ENCODE data around the gene TAP1. TPM values are rescaled to one million over a fixed set of nuclear protein-coding genes. Genes with fewer than 3 reads are reported as not detected.

The TAP1 gene
- total RNA-seq, 1 donor from 2014 or later, result 31.7 TPM

DNA sequence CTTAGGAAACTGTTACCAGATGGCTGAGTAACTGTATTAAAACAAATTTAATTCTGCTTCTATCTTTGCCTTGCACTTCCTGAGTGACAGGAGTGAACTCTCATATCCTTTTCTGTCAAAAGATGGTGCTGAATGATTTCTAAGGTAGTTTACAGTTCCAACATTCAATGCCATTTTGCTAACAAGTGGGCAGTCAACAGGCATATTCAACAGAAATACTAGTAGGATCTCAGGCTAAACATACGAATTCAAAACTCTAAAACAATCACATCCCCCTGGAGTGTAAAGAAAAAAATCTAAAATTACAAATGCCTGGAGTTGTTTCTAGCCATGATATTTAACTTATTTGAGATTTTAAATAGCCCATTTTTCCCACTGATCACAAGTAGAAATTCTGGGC, 7.2 kb upstream of the TAP1 start:
- DNase-seq (ENCODE audit: low read depth in 2 of 2), result no peak

DNA sequence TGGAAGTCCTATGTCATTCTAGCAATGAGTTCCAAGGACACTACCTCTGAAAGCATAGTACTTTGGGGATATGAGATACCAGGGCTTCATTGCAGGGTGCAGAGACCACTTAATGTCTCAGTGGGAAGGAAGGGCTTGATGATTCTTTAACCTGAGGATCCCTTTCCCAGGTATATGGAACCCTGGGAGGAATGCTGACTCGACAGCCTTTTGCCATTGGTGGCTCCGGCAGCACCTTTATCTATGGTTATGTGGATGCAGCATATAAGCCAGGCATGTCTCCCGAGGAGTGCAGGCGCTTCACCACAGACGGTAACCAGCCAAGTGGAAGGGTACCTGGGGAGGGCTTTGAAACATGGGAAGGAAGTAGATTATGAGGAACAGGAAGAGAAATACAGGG, 4.7 kb upstream of the TAP1 start:
- no peak for DNase-seq (ENCODE audit: low read depth in 2 of 2)

DNA sequence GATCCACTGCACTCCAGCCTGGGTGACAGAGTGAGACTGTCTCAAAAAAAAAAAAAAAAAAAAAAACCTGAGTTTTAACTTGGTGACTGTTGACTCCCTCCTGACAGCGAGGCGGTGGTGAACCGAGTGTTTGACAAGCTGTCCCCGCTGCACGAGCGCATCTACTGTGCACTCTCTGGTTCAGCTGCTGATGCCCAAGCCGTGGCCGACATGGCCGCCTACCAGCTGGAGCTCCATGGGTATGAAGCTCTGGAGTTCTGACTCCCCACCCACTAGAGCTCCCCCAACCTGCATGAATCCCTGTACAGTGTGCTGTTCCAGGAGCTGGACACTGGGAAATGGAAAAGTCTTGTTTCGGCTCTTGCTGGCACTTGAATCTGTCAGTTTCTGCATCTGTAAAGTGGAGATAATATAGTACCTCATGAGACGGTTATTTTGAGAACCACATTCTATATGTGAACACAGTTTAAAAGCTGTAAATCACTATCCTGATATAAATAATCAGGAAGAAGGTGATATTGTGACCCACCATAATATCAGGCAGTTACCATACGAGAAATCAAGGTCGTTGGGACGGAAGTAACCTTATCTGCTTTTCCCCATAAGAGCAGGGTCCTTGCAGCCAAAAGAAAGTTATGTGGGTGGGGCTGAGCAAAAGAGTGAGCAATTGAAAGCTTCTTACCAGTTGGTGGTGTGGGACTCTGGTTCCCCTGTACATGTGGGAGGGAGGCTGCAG, 3.8 kb upstream of the TAP1 start:
- DNase-seq (ENCODE audit: low read depth in 2 of 2), result no peak

DNA sequence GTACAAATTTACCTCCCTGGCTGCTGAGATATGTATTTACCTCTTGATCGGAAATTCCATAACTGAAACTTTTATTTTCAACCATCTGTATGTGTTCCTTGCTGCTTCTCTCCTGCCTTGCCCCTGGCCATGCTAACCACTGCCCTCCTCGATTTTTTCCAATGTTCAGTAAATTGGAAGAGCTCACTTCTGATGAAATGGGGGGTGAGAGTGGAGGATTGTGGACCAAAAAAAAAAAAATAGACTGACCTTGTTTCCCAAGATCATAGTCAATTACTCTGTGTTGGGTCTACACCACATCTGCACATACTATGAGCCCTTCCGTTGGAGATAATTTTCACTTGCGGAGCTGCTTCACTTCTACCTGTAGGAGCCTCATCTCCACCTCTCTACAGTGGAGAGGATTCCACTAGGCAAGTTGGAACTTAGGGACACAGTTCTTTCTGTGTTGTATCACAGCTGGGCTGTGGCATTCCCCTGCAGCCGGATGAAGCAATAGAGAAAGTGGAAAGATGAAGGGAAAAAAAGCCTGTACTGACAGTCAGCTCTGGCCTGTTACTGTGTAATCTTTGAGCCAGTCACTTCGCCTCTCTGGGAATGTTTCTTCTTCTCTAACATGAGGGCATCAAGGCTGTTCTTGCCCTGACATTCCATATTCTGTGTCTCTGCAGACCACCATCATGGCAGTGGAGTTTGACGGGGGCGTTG, 2.1 kb upstream of the TAP1 start:
- DNase-seq (ENCODE audit: low read depth in 2 of 2), result no peak

DNA sequence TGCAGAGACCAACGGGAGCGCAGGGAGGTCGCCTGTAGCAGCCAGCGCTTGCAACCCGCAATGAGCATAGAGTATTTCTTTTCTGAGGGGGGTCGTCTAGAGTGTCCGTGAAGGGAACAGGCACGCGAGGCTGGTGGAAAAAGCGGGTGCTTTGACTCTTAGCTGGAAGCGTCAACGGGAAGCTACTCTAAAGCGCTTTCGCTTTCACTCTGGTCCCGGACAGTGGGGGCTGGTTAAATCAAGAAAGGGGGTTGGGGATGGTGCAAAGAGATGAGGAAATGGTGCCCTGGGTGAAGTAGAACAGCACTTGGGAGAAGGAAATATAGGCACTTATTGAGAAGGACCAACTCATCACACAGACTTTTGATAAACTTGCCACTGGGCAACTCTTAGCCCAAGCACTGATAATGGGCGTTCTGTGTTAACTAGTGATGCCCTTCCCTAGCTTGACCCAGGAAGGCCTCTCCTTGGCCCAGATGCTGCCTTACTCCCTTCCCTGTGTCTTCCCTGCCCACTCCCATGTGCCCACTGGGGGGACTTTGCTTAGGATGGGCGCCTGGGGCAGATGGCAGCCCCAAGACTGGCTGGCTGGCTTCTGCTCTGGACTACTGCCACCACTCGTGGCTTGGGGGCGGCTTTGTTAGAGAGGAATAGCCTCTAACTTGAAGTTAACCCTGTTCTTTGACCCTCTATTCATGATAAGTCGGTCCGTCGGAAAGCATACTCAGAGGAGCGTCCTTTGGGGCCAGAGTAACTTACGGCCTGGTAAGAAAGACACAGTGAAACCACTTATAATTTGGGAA, 1.1 kb upstream of the TAP1 start:
- peak; percentile 69 to 76 for DNase-seq (ENCODE audit: low read depth in 2 of 2)

DNA sequence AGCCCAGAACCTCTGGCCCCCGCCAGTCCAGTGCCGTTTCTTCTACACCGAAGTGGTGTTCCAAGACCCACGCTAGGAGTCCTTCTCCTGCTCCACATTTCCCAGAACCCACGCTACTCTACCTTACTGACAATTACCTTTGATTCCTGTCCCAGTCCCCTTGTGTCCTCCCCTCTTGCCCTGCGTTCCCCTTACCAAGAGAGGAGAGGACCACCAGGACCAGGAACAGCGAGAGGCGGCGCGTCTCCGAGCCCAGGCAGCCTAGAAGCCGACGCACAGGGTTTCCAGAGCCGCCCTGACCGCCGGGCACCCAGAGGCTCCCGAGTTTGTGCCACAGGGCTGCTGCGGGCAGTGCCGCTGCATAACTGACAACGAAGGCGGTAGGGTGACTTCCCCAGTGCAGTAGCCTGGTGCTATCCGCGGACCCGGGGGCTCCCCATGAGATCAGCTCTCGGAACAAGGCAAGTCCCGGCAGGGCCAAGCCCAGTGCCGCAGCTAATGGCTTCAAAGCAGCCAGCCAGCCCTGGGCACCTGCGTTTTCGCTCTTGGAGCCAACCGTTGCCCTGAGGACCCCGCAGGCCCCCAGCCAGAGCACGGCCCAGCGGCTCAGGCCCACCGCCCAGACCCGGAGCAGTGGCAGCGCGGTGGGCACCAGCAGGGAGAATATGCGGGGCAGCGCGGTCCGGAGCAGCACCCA, 512 bp downstream of the TAP1 start:
- peak; percentile 54 to 56 for DNase-seq (ENCODE audit: low read depth in 2 of 2)

DNA sequence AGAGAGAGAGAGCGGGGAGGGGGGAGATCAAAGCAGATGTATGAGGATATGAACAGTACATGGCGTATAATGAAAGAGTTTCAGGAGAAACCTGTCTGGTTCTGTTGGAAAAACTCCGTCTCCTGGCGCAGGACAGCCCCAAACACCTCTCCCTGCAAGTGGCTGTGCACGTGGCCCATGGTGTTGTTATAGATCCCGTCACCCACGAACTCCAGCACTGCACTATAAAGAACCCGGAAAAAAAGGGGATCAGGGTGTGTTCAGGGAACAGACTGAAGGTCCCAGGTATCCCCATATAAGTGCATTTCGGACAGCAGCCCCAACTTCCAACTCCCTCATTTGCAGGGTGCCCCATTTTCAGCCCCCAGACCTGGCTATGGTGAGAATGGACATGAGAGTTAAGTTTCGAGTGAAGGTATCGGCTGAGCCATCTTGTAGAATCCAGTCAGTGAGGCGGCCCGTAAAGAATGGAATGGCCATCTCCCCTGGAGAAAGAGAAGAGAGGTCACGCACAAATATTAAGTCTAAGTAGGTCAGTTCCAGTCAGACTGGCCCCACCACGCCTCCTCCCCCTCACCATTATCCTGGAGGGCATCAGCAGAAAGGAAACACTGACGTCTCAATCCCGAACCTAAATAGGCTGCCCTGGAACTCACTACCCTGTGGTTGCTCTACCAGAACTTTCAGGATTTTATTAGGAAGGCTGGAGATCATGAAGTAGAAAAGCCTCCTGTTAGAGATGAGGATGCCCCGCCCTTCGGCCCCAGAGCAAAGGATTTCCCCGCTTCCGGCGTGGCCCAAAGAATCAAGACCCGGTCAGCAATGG, 1.3 kb downstream of the TAP1 start:
- peak in 1 of 2 donors; percentile 3 for DNase-seq (ENCODE audit: low read depth in 2 of 2)

DNA sequence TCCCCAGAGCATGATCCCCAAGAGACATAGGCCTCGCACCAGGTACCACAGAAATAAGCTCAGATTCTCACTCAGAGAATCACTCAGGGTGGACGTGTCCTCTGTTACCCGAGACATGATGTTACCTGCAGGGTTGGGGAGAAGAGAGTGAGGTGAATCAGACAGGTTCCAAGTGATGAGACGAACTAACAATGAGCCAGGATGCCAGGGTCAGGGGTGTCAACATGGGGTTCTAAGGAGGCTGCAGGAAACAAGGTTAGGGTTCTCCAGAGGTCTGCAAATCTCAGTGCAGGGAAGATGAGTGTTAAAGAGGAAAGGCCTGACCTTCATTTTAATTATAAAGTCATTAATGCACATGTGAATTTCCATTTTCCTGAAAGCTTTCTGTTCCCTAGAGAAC, 2.5 kb downstream of the TAP1 start:
- DNase-seq (ENCODE audit: low read depth in 2 of 2), result no peak

DNA sequence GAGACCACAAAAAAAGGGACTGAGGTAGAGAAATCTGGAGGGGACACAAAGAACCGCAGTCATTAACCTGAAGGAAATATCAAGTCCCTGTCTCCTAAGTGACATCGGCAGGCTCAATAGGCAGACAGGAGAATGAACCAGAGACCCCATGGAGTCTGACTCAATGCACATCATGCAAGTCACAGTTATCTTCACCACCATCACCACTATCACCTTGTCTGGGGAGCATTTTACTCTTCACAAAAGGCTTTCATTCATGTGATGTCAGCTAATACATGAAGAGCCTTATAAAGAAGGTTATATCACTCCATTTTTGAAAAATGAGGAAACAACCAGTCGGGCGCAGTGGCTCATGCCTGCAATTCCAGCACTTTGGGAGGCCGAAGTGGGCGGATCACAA, 4.4 kb downstream of the TAP1 start:
- no peak for DNase-seq (ENCODE audit: low read depth in 2 of 2)

DNA sequence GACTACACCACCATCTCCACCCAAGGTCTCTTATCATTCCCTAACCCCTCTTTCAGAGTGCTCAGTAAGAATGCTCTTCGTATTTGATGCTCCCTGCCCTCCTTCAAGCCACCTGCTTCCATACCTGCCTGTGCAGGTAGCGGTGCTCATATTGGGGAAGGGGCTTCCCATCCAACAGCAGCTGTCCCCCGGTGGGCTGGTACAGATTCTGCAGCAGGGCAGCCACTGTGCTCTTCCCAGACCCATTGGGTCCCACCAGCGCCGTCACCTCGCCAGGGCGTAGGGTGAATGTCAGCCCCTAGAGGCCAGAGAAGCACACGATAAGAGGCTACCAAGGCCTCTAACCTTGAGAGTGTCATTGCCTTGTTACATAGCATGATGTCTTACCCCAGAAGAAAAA, 5.7 kb downstream of the TAP1 start:
- DNase-seq (ENCODE audit: low read depth in 2 of 2), result no peak

DNA sequence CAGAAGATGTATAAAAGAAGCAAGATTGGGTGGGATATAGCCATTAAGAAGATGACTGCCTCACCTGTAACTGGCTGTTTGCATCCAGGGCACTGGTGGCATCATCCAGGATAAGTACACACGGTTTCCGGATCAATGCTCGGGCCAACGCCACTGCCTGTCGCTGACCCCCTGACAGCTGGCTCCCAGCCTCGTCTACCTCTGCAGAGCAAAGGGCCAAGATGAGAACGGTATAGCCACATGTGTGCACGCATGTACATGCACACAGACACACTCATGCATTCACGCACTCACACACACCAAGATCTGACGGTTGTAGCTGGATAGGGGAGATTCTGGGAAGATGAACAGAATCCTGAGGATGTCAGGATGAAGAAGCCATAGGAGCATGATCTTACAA, 6.5 kb downstream of the TAP1 start:
- DNase-seq (ENCODE audit: low read depth in 2 of 2), result no peak

DNA sequence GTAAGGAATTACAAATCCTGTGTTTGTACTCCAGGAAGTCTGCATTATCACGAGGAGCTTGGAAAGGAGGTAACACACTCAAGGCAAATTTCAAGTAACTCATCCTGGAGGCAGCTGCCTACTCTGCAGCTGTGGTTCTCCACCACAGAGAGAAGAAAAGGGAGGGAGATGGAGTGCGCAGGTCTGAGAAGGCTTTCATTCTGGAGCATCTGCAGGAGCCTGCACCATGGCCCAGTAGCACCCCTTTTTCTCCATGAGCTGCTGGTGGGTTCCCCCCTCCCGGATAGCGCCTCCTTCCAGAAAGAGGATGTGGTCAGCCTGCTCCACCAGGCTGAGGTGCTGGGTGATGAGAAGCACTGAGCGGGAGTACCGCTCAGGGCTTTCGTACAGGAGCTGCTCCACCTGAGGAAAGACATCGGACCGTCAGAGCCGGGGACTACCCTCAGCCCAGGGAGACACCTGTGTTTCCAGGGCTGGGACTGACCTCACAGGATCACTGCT, 8.1 kb downstream of the TAP1 start:
- DNase-seq (ENCODE audit: low read depth in 2 of 2), result no peak

DNA sequence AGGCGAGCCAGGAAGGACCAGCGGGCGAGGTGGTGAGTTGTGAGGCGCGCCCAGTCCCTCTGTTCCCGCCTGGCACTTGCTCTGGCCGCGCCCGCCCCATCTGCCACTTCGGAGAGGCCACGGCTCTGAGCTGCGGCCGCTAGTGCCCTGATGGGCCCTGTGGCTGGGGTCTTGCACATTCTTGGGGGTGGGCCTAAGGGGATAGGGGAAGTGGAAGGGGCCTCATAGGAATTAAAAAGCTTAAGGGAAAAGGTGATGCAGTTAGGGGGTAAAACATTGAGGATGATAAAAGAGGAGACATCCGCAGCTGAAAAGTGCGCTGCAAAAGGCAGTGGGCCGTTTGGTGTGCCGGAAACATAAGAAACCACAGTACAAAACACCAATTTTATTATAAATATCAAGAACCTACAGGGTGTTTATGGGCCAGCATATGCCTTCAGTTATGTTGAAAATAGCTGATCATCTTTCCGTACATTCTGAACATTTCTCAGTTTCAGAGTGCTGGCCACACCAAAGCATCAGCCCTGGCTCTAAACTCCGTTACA, 8.6 kb downstream of the TAP1 start:
- no peak for DNase-seq (ENCODE audit: low read depth in 2 of 2)

DNA sequence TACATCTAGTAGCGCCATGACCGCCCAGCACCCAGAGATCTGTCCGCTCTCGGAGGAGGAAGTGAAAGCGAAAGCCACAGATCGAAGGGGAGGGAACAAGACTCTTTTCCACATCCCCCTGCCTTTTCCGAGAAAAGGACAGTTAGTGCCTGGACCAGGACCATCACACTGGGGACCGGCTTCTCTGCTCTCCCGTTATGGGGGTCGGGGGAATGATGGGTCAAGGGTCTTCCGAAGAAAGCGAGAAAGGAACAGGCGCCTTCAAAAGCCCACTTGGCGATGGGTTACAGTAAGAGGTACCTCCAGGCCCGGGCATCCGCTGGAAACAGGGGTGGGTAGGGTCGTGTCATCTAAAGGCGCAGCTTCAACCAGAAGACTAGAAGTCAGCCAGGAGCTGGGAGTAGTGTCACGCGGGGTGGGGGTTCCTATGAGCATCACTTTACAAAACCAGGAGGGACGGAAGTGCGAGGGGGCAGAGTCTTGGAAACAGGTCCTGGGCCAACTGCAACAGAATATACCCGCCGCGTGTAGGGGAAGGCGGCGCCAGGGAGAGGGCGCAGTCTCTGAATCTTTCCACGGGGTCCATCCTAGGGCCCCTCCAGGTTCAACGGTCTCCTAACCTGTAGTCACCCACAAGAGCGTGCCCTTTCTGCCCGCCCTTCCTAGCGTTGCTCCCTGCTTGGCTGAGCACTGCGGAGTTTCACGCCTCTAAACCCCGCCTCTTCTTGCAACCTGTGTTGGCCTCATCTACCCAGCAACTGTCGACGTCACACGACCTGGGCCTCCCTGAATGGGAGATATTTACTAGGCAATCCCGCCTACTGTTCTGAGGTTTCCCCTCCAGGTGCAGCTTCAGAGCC, 9.3 kb downstream of the TAP1 start, which contains the start of gene PSMB8:
TSS of gene PSMB8 (minus strand) at position 69 of the 860 bp plus-strand sequence. CDS start at position 18, 51 bp downstream.
- DNase-seq (ENCODE audit: low read depth in 2 of 2), result peak; percentile 95

DNA sequence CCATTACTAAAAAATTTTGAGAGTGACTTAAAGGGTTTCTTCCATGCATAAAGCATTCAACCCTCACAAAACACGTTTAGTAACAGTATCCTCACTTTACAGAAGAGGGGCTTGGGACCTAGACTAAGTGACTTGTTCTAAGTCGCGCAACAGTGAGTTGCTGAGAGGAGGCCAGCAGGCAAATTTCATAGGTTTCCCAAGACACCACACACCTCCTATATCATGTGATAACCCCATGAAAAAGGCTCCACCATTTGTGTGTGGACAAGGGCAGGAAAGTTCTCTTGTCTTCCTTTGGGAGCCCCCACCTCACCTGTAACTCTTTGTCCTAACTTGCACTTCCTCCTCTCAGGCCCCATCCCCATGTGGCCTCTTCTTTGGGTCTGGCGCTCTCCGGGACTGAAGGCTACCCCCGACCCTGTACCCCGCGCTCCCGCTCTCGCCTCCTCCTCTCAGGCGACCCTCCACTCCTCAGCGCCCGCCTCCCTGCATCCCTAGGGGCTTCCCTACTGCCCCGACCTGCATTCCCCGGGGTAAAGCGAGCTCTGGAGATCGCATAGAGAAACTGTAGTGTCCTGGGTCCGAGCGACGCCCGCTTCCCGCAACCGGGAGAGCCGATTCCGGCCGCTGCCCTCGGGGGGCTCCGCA, 10.0 kb downstream of the TAP1 start:
- peak; percentile 6 to 7 for DNase-seq (ENCODE audit: low read depth in 2 of 2)

DNA sequence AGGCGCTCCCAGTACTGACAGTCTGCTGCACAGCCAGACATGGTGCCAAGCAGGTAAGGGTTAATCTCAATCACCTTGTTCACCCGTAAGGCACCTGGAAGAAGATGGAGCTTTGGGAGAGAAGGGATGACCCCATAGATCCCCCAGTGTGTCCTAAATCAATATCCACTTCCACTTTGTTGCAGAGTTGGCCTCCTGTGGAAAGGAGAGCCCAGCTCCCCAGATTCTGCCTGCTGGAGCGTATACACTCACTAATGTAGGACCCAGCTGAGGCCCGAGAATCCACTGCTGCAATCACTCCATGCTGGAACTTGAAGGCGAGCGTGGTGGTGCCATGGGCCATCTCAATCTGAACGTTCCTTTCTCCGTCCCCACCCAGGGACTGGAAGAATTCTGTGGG, 10.8 kb downstream of the TAP1 start:
- DNase-seq (ENCODE audit: low read depth in 2 of 2), result no peak

DNA sequence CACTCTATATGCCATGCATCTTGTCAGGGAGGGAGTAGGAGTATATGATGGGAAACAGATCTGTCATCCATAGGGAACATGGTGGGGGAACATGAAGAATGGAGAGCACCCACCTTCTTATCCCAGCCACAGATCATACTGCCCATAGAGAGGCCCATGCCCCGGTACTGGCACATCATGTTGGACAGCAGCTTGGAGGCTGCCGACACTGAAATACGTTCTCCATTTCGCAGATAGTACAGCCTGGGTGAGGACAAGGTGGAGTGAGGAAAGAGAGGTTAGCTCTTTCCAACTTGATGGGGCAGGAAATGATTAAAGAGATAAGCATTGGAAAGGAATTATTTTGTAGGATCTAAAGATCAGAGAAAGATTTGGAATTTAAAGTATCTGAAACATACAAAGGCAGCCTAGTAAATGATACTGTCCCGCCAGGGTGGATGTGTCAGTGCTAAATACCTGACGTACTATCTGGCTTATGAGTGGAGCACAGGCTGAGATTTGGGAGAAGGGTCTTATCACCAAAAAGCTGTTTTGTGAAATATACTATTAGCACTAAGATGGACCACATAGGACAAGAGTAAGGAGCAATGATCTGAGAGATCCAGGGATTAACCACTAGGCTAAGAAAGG, 11.4 kb downstream of the TAP1 start:
- DNase-seq (ENCODE audit: low read depth in 2 of 2), result no peak

DNA sequence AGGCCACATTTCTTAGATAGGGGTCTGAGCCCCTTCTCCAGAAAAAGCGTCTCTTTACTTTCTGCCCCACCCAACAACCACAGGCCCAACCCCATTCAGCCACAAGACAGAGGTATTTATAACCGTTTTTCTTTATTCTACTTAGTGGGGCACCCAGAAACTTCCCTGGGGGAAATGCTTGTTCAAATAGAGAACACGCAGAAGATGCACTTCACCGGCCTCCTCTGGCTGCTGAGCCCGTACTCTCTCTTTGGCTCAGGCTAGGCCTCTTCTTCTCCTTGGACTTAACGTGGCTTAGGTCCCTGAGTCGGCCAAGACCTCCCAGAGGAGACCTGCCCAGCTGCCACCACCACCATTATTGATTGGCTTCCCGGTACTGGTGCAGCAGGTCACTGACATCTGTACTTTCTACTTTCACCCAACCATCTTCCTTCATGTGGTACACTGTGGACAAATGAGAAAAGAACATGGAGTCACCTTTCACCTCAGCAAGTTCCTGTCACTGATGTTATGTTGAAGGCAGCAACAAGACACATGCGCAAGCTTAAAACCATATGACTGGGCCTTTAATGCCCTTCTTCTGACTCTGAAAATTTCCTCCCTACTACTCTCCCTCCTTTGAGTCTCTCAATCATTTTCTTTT, 12.8 kb downstream of the TAP1 start:
- no peak for DNase-seq (ENCODE audit: low read depth in 2 of 2)
